SU-DHL-6 (cell line): ENCODE results near the gene PPM1L.

Experiments used
- CTCF ChIP-seq: fragments of 200-600 bp; sonication (generic); IDR thresholded peaks from one replicate; pipeline ENCODE4 v1.5.1; 2017; ENCODE audit warnings: antibody characterized with exemption, mild to moderate bottlenecking, low read length, moderate library complexity; ENCODE audit not compliant: insufficient read depth, poor library complexity, severe bottlenecking
- EZH2phosphoT487 ChIP-seq: fragments of 200-600 bp; sonication (generic), shearing (Covaris generic); conservative IDR thresholded peaks from 2 replicates; pipeline ENCODE4 v1.6.1; 2018; ENCODE audit warnings: mild to moderate bottlenecking, antibody characterized with exemption, low read length, moderate library complexity, mixed read lengths

- no peak for TF ChIP-seq CTCF
- TF ChIP-seq EZH2phosphoT487, result no peak
Observed at GRCh38 chr3:160763073-160763472, 7.0 kb downstream of the PPM1L start.
